Measurements from ENCODE around the gene SULF2. TPM values are rescaled to one million over a fixed set of nuclear protein-coding genes. Genes with fewer than 3 reads are reported as not detected.

The SULF2 gene
- polyA plus RNA-seq, 1 donor from 2014 or later, result 1.7 TPM

GRCh38 chr20:47669152-47669425 is 116.2 kb downstream of the SULF2 start:
- Mint-ChIP-seq H3K27ac (peak overlapping the region; percentile 25 to 86 (median 80)), H3K4me1 (peaks cover 0 to 10% (median 0%) of the 10 kb centered on the region in 3 donors), H3K36me3 (no peaks in the 10 kb centered on the region), H3K27me3 (no peaks in the 10 kb centered on the region), H3K4me3 (no peak overlapping the region), H3K9me3 (no peaks in the 10 kb centered on the region)

- no peaks in the 10 kb centered on the region for H3K36me3 Mint-ChIP-seq
Observed at GRCh38 chr20:47668313-47669151, 116.7 kb downstream of the SULF2 start.

DNA sequence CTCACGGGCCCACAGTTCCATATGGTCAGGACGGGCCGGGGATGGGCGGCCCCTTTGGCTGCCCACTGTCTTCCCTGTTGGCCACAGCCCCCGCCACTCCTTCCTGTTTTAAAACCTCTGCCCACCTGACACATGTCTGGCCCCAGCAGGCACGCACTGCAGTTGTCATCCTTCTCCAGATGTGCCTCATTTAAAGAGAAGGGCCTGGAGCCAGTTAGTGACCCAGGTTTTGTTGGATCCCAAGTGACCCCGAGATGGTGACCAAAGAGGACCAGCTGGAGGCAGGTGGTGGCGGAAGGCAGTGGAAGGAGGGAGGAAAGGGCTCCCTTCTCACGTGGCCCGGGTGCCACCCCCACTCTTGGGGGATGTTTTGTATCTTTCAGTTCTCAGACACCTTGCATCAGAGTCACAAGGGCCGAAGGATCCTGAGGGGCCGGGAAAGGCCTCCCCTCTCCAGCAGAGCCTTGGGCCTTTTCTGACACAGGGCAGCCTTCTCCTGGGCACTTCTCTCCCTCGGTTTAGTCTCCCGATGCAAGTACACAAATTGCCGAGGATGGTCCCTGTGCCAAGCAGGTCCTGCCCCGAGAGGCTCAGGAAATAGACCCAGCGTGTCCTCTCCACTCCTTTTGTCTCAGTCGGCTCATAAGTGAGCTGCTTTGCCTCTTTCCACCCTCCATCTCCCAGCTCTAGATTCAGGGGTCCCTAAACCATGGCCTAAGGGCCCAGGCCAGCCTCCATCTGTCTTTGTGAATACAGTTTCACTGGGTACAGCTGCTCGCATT is 117.6 kb downstream of the SULF2 start:
- peaks cover 0 to 16% (median 5%) of the 10 kb centered on the region in 3 donors for H3K4me1 Mint-ChIP-seq
- peak overlapping the region in 1 of 4 donors; percentile 55 for H3K4me3 Mint-ChIP-seq
- peak overlapping the region in 2 of 3 donors; percentile 80 to 87 for H3K27ac Mint-ChIP-seq
- no peaks in the 10 kb centered on the region for H3K36me3 Mint-ChIP-seq
- H3K27me3 Mint-ChIP-seq, result no peaks in the 10 kb centered on the region
- no peaks in the 10 kb centered on the region for H3K9me3 Mint-ChIP-seq

More at GRCh38 chr20:47668313-47669151, 116.7 kb downstream of the SULF2 start:
- H3K27me3 Mint-ChIP-seq, result no peaks in the 10 kb centered on the region
- no peaks in the 10 kb centered on the region for H3K9me3 Mint-ChIP-seq
- H3K27ac Mint-ChIP-seq, result peak overlapping the region; percentile 75 to 86 (median 80)
- H3K4me3 Mint-ChIP-seq, result no peak overlapping the region
- H3K4me1 Mint-ChIP-seq, result peaks cover 0 to 15% (median 4%) of the 10 kb centered on the region in 3 donors

- peaks cover 0 to 16% (median 5%) of the 10 kb centered on the region in 3 donors for H3K4me1 Mint-ChIP-seq
- H3K36me3 Mint-ChIP-seq, result no peaks in the 10 kb centered on the region
- no peaks in the 10 kb centered on the region for H3K27me3 Mint-ChIP-seq
- no peaks in the 10 kb centered on the region for H3K9me3 Mint-ChIP-seq
- peak overlapping the region in 2 of 4 donors; percentile 28 to 48 for H3K4me3 Mint-ChIP-seq
- H3K27ac Mint-ChIP-seq, result peak overlapping the region in 2 of 3 donors; percentile 80 to 87
Observed at GRCh38 chr20:47667086-47667485, 118.2 kb downstream of the SULF2 start.

DNA sequence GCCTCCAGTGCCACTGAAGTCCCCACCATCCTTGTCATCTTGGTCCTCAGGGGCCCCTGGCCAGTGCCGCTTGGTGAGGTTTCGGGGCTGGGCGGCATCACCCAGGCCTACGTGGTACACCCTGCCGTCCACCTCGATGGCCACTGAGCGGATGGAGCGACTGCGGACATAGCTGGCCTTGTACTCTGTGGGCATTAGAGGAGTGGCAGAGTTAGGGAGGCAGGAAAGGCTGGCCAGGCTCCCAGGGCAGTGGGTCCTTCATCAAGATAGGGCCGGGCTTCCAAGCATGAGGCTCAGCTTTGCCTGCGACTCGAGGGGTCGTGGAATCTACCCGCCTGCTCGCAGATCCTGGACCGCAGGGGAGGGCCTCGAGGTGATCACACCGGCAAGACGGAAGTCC is 119.0 kb downstream of the SULF2 start:
- Mint-ChIP-seq H3K9me3 (no peaks in the 10 kb centered on the region), H3K36me3 (no peaks in the 10 kb centered on the region), H3K4me3 (peak overlapping the region in 2 of 4 donors; percentile 12 to 48), H3K4me1 (peaks cover 0 to 16% (median 5%) of the 10 kb centered on the region in 3 donors), H3K27me3 (no peaks in the 10 kb centered on the region), H3K27ac (peak overlapping the region in 2 of 3 donors; percentile 80 to 87)

DNA sequence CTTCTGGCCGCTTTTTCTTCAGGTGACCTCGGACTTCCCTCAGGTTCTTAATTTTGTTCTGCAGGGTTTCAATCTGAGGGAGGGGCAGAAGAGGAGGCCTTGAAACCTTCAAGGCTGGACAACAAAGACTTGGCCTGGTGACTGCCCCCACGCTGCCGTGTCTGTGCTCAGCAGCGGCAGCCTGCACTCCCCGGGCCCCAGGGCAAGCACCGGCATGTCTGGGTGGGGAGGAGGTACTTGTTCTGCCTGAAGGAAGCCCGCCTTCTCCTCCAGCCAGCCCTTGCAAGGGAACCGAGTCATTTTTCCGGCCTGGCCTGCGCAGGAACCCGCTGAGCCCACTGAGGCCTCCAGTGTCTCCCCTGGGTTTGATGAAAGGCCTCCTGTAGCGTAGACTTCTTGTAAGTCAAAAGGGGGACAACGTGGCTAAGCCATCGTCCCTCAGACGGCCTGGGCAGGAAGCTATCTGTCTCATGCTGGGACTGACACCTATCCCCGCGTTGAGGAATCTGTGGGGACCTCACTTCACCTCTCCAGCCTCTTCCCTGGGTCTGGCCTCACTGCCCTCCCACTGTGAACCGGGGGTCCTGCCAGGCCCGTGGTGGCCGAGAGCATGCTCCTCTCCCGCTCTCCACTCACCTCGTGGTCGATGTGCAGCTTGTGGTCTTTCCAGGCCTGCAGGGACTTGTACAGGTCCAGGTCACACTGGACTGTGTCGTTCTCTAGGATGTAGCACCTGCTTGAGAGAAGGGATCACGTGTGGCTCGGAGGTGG is 119.9 kb downstream of the SULF2 start:
- Mint-ChIP-seq H3K27me3 (no peaks in the 10 kb centered on the region), H3K36me3 (no peaks in the 10 kb centered on the region), H3K4me1 (peaks cover 0 to 16% (median 5%) of the 10 kb centered on the region in 3 donors), H3K9me3 (no peaks in the 10 kb centered on the region), H3K27ac (peak overlapping the region in 1 of 3 donors; percentile 80), H3K4me3 (no peak overlapping the region)

GRCh38 chr20:47664744-47665143 is 120.5 kb downstream of the SULF2 start:
- peaks cover 0 to 16% (median 5%) of the 10 kb centered on the region in 3 donors for H3K4me1 Mint-ChIP-seq
- H3K27ac Mint-ChIP-seq, result peak overlapping the region in 1 of 3 donors; percentile 80
- H3K9me3 Mint-ChIP-seq, result no peaks in the 10 kb centered on the region
- H3K4me3 Mint-ChIP-seq, result no peak overlapping the region
- H3K27me3 Mint-ChIP-seq, result no peaks in the 10 kb centered on the region
- H3K36me3 Mint-ChIP-seq, result no peaks in the 10 kb centered on the region

GRCh38 chr20:47664068-47664437 is 121.2 kb downstream of the SULF2 start:
- peak overlapping the region in 2 of 3 donors; percentile 80 to 91 for H3K27ac Mint-ChIP-seq
- peaks cover 0 to 16% (median 5%) of the 10 kb centered on the region in 3 donors for H3K4me1 Mint-ChIP-seq
- no peaks in the 10 kb centered on the region for H3K36me3 Mint-ChIP-seq
- H3K9me3 Mint-ChIP-seq, result no peaks in the 10 kb centered on the region
- H3K27me3 Mint-ChIP-seq, result no peaks in the 10 kb centered on the region
- H3K4me3 Mint-ChIP-seq, result no peak overlapping the region

- Mint-ChIP-seq H3K4me1 (peaks cover 0 to 16% (median 5%) of the 10 kb centered on the region in 3 donors), H3K27me3 (no peaks in the 10 kb centered on the region), H3K36me3 (no peaks in the 10 kb centered on the region), H3K9me3 (no peaks in the 10 kb centered on the region), H3K4me3 (peak overlapping the region in 3 of 4 donors; percentile 3 to 39 (median 38)), H3K27ac (peak overlapping the region; percentile 67 to 91 (median 80))
Observed at GRCh38 chr20:47663354-47664067, 121.8 kb downstream of the SULF2 start.

DNA sequence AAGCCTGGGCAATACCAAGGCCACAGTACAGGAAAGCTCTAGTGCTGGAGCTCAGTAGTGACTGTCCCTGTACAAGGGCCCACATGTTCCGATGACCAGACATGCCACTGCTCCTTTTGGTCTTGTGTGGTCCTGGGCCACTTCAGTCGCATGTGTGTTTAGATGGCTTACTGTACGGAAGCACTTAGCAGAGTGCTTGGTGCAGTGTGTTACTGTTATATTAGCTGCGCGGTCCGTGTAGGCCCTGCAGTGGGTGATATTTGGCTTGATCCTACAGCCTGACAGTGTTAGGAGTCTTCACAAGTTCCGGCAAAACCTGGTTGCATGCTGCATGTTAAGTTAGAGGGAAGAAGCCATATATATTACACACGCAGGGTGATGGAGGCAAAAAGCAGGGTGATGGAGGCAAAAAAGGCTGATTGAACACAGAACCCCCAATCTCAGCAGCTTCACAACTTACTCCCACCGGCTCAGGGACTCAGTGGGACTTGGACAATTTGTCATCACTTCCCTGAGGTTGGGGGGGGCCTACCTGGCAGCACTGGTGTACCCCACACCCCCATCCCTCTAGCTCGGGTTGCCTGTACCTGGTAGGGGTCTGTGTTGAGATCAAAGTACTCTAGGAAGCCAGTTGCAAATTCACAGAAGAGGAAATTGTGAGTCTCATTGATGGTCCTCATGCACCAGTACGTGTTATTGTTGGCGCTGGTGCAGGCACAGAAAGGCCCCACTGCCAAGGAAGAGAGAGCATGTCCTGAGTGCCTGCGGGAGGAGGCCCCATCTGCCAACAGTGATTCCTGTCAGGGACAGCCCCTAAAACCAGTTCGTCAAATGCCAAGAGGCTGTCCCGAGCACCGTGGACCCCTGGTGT is 122.6 kb downstream of the SULF2 start:
- peak overlapping the region in 1 of 4 donors; percentile 3 for H3K4me3 Mint-ChIP-seq
- peaks cover 0 to 16% (median 5%) of the 10 kb centered on the region in 3 donors for H3K4me1 Mint-ChIP-seq
- H3K9me3 Mint-ChIP-seq, result no peaks in the 10 kb centered on the region
- no peaks in the 10 kb centered on the region for H3K27me3 Mint-ChIP-seq
- no peaks in the 10 kb centered on the region for H3K36me3 Mint-ChIP-seq
- H3K27ac Mint-ChIP-seq, result peak overlapping the region; percentile 67 to 80 (median 67)

- Mint-ChIP-seq H3K27me3 (no peaks in the 10 kb centered on the region), H3K4me3 (no peak overlapping the region), H3K36me3 (no peaks in the 10 kb centered on the region), H3K9me3 (no peaks in the 10 kb centered on the region), H3K4me1 (peaks cover 0 to 11% (median 5%) of the 10 kb centered on the region in 3 donors), H3K27ac (peak overlapping the region in 2 of 3 donors; percentile 53 to 82)
Observed at GRCh38 chr20:47661714-47662113, 123.6 kb downstream of the SULF2 start.

- H3K27me3 Mint-ChIP-seq, result no peaks in the 10 kb centered on the region
- H3K36me3 Mint-ChIP-seq, result no peaks in the 10 kb centered on the region
- no peak overlapping the region for H3K4me3 Mint-ChIP-seq
Observed at GRCh38 chr20:47660983-47661700, 124.1 kb downstream of the SULF2 start.

DNA sequence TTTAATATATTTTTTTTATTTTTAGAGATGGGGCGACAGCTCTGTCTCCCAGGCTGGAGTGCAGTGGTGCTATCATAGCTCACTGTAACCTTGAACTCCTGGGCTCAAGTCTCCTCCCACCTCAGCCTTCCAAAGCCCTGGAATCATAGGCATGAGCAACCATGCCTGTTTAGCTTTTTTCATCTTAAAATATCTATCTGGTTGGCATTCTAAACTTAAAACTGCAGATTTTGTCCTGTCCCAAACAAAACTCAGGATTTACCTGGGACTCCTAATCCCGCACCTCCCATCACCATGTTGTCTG is 124.7 kb downstream of the SULF2 start:
- Mint-ChIP-seq H3K27me3 (no peaks in the 10 kb centered on the region), H3K27ac (no peak overlapping the region), H3K4me1 (peaks cover 0 to 10% (median 5%) of the 10 kb centered on the region in 3 donors), H3K4me3 (no peak overlapping the region), H3K9me3 (no peaks in the 10 kb centered on the region), H3K36me3 (no peaks in the 10 kb centered on the region)

More at GRCh38 chr20:47660983-47661700, 124.1 kb downstream of the SULF2 start:
- Mint-ChIP-seq H3K27ac (peak overlapping the region in 1 of 3 donors; percentile 82), H3K9me3 (no peaks in the 10 kb centered on the region), H3K4me1 (peaks cover 0 to 10% (median 5%) of the 10 kb centered on the region in 3 donors)
